H1 (cell line): ENCODE results near the gene TWIST2. TPM values are rescaled to one million over a fixed set of nuclear protein-coding genes. Genes with fewer than 3 reads are reported as not detected.

Source experiments
- CTCF ChIA-PET: fragments of 300-600 bp; sonication (Branson Sonifier 250); formaldehyde crosslinking; loops from one replicate; lab custom pipeline; 2021; ENCODE audit not compliant: partially characterized antibody; lab: Charles Lee
- POLR2A ChIA-PET: fragments of 300-600 bp; sonication (Branson Sonifier 250); formaldehyde crosslinking; loops from one replicate; lab custom pipeline; 2021; ENCODE audit warnings: inconsistent platforms; ENCODE audit not compliant: partially characterized antibody; lab: Charles Lee
- DNase-seq, 2 experiments: peaks; one replicate each; pipeline versions ENCODE4 v3.0.0 to v3.0.0-alpha.2; 2010 to 2022; ENCODE audit warnings: low spot score in 2 of 2, low read depth in 1 of 2, mixed read lengths in 1 of 2
- FAIRE-seq: peaks from 2 replicates; lab custom pipeline; 2011; peaks lifted over from hg19 to GRCh38; lab: Jason Lieb, UNC
- H2AFZ ChIP-seq: 2 replicates; pipeline ENCODE4 v1.8.1; 2012; ENCODE audit warnings: low read length, inconsistent platforms
- H2AK5ac ChIP-seq: 2 replicates; pipeline ENCODE4 v1.6.1; 2013; ENCODE audit warnings: low read depth, low read length
- H2BK120ac ChIP-seq: replicated peaks from 2 replicates; pipeline ENCODE3; 2013; ENCODE audit warnings: low read depth, low read length, inconsistent platforms
- H2BK12ac ChIP-seq: 2 replicates; pipeline ENCODE4 v1.6.1; 2013; ENCODE audit warnings: low read depth, low read length
- H2BK15ac ChIP-seq: 2 replicates; pipeline ENCODE4 v1.6.1; 2013; ENCODE audit warnings: low read length
- H2BK20ac ChIP-seq: 2 replicates; pipeline ENCODE4 v1.6.1; 2013; ENCODE audit warnings: low read length
- H2BK5ac ChIP-seq: 2 replicates; pipeline ENCODE4 v1.6.1; 2013; ENCODE audit warnings: low read depth, low read length
- H3K14ac ChIP-seq: 2 replicates; pipeline ENCODE4 v1.6.1; 2013; ENCODE audit warnings: inconsistent platforms; ENCODE audit not compliant: insufficient read length
- H3K18ac ChIP-seq: 2 replicates; pipeline ENCODE4 v1.6.1; 2013; ENCODE audit warnings: low read length; ENCODE audit errors: extremely low read depth
- H3K23ac ChIP-seq: 2 replicates; pipeline ENCODE4 v1.6.1; 2013; ENCODE audit warnings: inconsistent platforms; ENCODE audit not compliant: insufficient read length
- H3K23me2 ChIP-seq: 2 replicates; pipeline ENCODE4 v1.6.1; 2013; ENCODE audit warnings: low read depth, low read length
- H3K27ac ChIP-seq: 2 replicates; pipeline ENCODE4 v1.6.1; 2011; ENCODE audit warnings: low read depth, low read length, inconsistent platforms
- H3K27me3 ChIP-seq, 4 experiments: replicated peaks in 1 of 4; 1 replicate in 1 of 4; 2 replicates in 3 of 4; pipeline versions ENCODE4 v1.6.1 to v1.8.1; 2011 to 2013; ENCODE audit warnings: low read length in 3 of 4, mild to moderate bottlenecking in 3 of 4, inconsistent platforms in 2 of 4, mixed read lengths in 2 of 4, moderate library complexity in 1 of 4; ENCODE audit not compliant: control insufficient read depth in 3 of 4, insufficient read depth in 3 of 4; ENCODE audit errors: extremely low read depth in 1 of 4
- H3K36me3 ChIP-seq, 4 experiments: 2 replicates each; pipeline versions ENCODE4 v1.6.1 to v1.8.1; 2011 to 2013; ENCODE audit warnings: mild to moderate bottlenecking in 4 of 4, low read length in 3 of 4, moderate library complexity in 2 of 4, control low read depth in 1 of 4, inconsistent platforms in 1 of 4; ENCODE audit not compliant: insufficient read depth in 4 of 4, control insufficient read depth in 2 of 4
- H3K4ac ChIP-seq: replicated peaks from 2 replicates; pipeline ENCODE3; 2013; ENCODE audit warnings: low read length, low read depth, mixed read lengths, inconsistent platforms; ENCODE audit not compliant: insufficient read length
- H3K4me1 ChIP-seq, 4 experiments: replicated peaks in 1 of 4; 1 replicate in 1 of 4; 2 replicates in 3 of 4; pipeline versions ENCODE4 v1.6.1 to v1.8.1; 2011 to 2013; ENCODE audit warnings: low read length in 3 of 4, inconsistent platforms in 2 of 4, mixed read lengths in 1 of 4; ENCODE audit not compliant: insufficient read depth in 4 of 4, control insufficient read depth in 3 of 4
- H3K4me2 ChIP-seq, 2 experiments: 2 replicates each; pipeline versions ENCODE4 v1.6.1 to v1.8.1; 2011 to 2013; ENCODE audit warnings: low read depth in 2 of 2, low read length in 2 of 2, control low read depth in 1 of 2, inconsistent platforms in 1 of 2, mild to moderate bottlenecking in 1 of 2; ENCODE audit not compliant: insufficient read depth in 1 of 2
- H3K4me3 ChIP-seq, 4 experiments: fragments of 200-600, 300-600 bp in 1 of 4; sonication (generic), shearing (Covaris generic), sonication (Bioruptor Twin) in 1 of 4; 2 replicates each; pipeline versions ENCODE4 v1.5.1 to v1.8.1; 2011 to 2016; ENCODE audit warnings: low read length in 4 of 4, low read depth in 3 of 4, control low read depth in 2 of 4, inconsistent platforms in 2 of 4, mild to moderate bottlenecking in 2 of 4, mixed read lengths in 1 of 4, moderate library complexity in 1 of 4; ENCODE audit not compliant: insufficient read depth in 2 of 4; ENCODE audit errors: extremely low read depth in 1 of 4
- H3K56ac ChIP-seq: replicated peaks from 2 replicates; pipeline ENCODE3; 2013; ENCODE audit warnings: low read depth, mild to moderate bottlenecking, mixed read lengths, low read length, inconsistent platforms; ENCODE audit not compliant: insufficient read length
- H3K79me1 ChIP-seq: 2 replicates; pipeline ENCODE4 v1.6.1; 2013; ENCODE audit warnings: low read depth, low read length, control low read depth
- H3K79me2 ChIP-seq, 2 experiments: 2 replicates each; pipeline versions ENCODE4 v1.6.1 to v1.8.1; 2012 to 2013; ENCODE audit warnings: low read length in 2 of 2, mild to moderate bottlenecking in 2 of 2, inconsistent platforms in 1 of 2; ENCODE audit not compliant: insufficient read depth in 2 of 2, control insufficient read depth in 1 of 2
- H3K9ac ChIP-seq, 4 experiments: replicated peaks in 1 of 4; 1 replicate in 1 of 4; 2 replicates in 3 of 4; pipeline versions ENCODE4 v1.6.1 to v1.8.1; 2011 to 2013; ENCODE audit warnings: low read depth in 3 of 4, low read length in 3 of 4, control low read depth in 2 of 4, mild to moderate bottlenecking in 2 of 4, moderate library complexity in 2 of 4, inconsistent platforms in 1 of 4; ENCODE audit errors: extremely low read depth in 1 of 4
- H3K9me3 ChIP-seq, 2 experiments: 2 replicates each; pipeline versions ENCODE4 v1.6.1 to v1.8.1; 2012 to 2013; ENCODE audit warnings: mild to moderate bottlenecking in 2 of 2, moderate library complexity in 2 of 2, control low read depth in 1 of 2, inconsistent platforms in 1 of 2, low read depth in 1 of 2, low read length in 1 of 2, mixed read lengths in 1 of 2; ENCODE audit not compliant: insufficient read depth in 2 of 2
- H4K20me1 ChIP-seq, 2 experiments: replicated peaks in 1 of 2; 2 replicates each; pipeline versions ENCODE3 to v1.8.1; 2011 to 2013; ENCODE audit warnings: inconsistent platforms in 2 of 2, low read length in 2 of 2, mild to moderate bottlenecking in 1 of 2; ENCODE audit not compliant: insufficient read depth in 2 of 2, control insufficient read depth in 1 of 2
- H4K5ac ChIP-seq: 2 replicates; pipeline ENCODE4 v1.6.1; 2013; ENCODE audit warnings: low read length, low read depth, mixed read lengths, inconsistent platforms; ENCODE audit not compliant: insufficient read length
- H4K8ac ChIP-seq: 2 replicates; pipeline ENCODE4 v1.8.0; 2013; ENCODE audit warnings: mild to moderate bottlenecking, moderate library complexity, low read length, inconsistent platforms; ENCODE audit not compliant: insufficient read depth; ENCODE audit errors: extremely low read depth
- H4K91ac ChIP-seq: replicated peaks from 2 replicates; pipeline ENCODE3; 2013; ENCODE audit warnings: low read length, mixed read lengths, inconsistent platforms; ENCODE audit not compliant: insufficient read length
- BACH1 ChIP-seq: IDR thresholded peaks from 2 replicates; pipeline ENCODE4 v1.6.1; 2012; ENCODE audit warnings: low read length, improper control_type of control experiment
- BRCA1 ChIP-seq: IDR thresholded peaks from 2 replicates; pipeline ENCODE4 v1.6.1; 2012; ENCODE audit warnings: low read depth, low read length, improper control_type of control experiment
- CBX5 ChIP-seq: fragments of 300-800, 300-1000 bp; sonication (generic); IDR thresholded peaks from 2 replicates; pipeline ENCODE4 v1.7.1; 2016; ENCODE audit warnings: antibody characterized with exemption, low read length, low read depth
- CTBP2 ChIP-seq: IDR thresholded peaks from 2 replicates; pipeline ENCODE4 v1.7.0; 2011; ENCODE audit warnings: borderline replicate concordance, mild to moderate bottlenecking, moderate library complexity, mixed read lengths, low read length; ENCODE audit not compliant: insufficient read depth, insufficient read length
- CTCF ChIP-seq, 3 experiments: IDR thresholded peaks; 1 replicate in 2 of 3; 2 replicates in 1 of 3; pipeline versions ENCODE4 v1.5.1 to v1.6.1; 2011; ENCODE audit warnings: low read length in 3 of 3, mild to moderate bottlenecking in 3 of 3, inconsistent platforms in 2 of 3, low read depth in 1 of 3, moderate library complexity in 1 of 3; ENCODE audit not compliant: insufficient read depth in 1 of 3; ENCODE audit errors: control extremely low read depth in 1 of 3
- EGR1 ChIP-seq: IDR thresholded peaks from 2 replicates; pipeline ENCODE4 v1.6.1; 2011; ENCODE audit warnings: low read depth, low read length, borderline replicate concordance
- GABPA ChIP-seq: IDR thresholded peaks from 2 replicates; pipeline ENCODE4 v1.6.1; 2011; ENCODE audit warnings: mild to moderate bottlenecking, low read length, moderate library complexity, borderline replicate concordance; ENCODE audit not compliant: insufficient read depth
- HDAC2 ChIP-seq, 2 experiments: fragments of 300-600 bp in 1 of 2; sonication (generic) in 1 of 2; IDR thresholded peaks; 2 replicates each; pipeline ENCODE4 v1.6.1; 2011 to 2012; ENCODE audit warnings: low read depth in 2 of 2, low read length in 2 of 2, mild to moderate bottlenecking in 2 of 2, moderate library complexity in 2 of 2, borderline replicate concordance in 1 of 2, inconsistent platforms in 1 of 2
- JUN ChIP-seq: IDR thresholded peaks from 2 replicates; pipeline ENCODE4 v1.6.1; 2011; ENCODE audit warnings: low read depth, mild to moderate bottlenecking, improper control_type of control experiment, low read length
- MAFK ChIP-seq: IDR thresholded peaks from 2 replicates; pipeline ENCODE4 v1.6.1; 2012; ENCODE audit warnings: low read depth, mild to moderate bottlenecking, improper control_type of control experiment, low read length
- POLR2A ChIP-seq, 2 experiments: IDR thresholded peaks; 1 replicate in 1 of 2; 2 replicates in 1 of 2; pipeline ENCODE4 v1.6.1; 2011; ENCODE audit warnings: low read depth in 2 of 2, low read length in 2 of 2, mild to moderate bottlenecking in 2 of 2; ENCODE audit errors: control extremely low read depth in 1 of 2
- TAF7 ChIP-seq: optimal IDR thresholded peaks from 2 replicates; pipeline ENCODE3; 2011; ENCODE audit warnings: low read depth, mild to moderate bottlenecking, inconsistent platforms, low read length, moderate library complexity, borderline replicate concordance
- WGBS, 2 experiments: shearing (Covaris generic) in 1 of 2; methylation state at CpG; one replicate each; pipeline versions ENCODE4 v1.1.6 to v1.1.7; 2013 to 2015; ENCODE audit warnings: low lambda C conversion rate in 2 of 2, mixed read lengths in 2 of 2, inconsistent platforms in 1 of 2, low coverage in 1 of 2, missing lambda C conversion rate in 1 of 2; ENCODE audit not compliant: insufficient replicate concordance in 2 of 2, insufficient coverage in 1 of 2, insufficient read length in 1 of 2; ENCODE audit errors: extremely low coverage in 1 of 2, missing lambda C conversion rate in 1 of 2; 5-methylcytosine and 5-hydroxymethylcytosine counted together
- polyA plus RNA-seq, 7 experiments: library from polyadenylated mRNA; depleted of rRNA in 3 of 7; stranded (reverse) in 5 of 7; unstranded in 2 of 7; fragments of >200 nt in 5 of 7; fragments of 200-250 nt in 2 of 7; gene quantifications; 1 replicate in 5 of 7; 2 replicates in 1 of 7; 4 replicates in 1 of 7; pipeline versions ENCODE4 v1.2.1 to v1.2.3, GENCODE V29; 2011 to 2013; ENCODE audit warnings: missing spikeins in 2 of 7, mixed read lengths in 2 of 7
- total RNA-seq: library from RNA; stranded (reverse); fragmentation: NEBNext Ultra II Directional; extraction: Animal tissue kit (Norgen Biotek cat#: 25700); gene quantifications from 2 replicates; pipeline ENCODE4 v1.2.1, GENCODE V29; 2021

The TWIST2 gene
- total and polyA plus RNA-seq, 2 of the 8 experiments (the other 6 are each of a cell fraction or from before 2014, with no cell fraction given), result 2.6 to 4.3 TPM

- no peak overlapping the region for H3K14ac ChIP-seq
- no peak overlapping the region for H4K8ac ChIP-seq
- H3K79me1 ChIP-seq, result no peaks in the 10 kb centered on the region
- 85% methylated on average over 13 of the region's 13 CpGs; no CpG with 5 or more reads in 1 of the 2 experiments for WGBS, 2 experiments
- ChIA-PET CTCF (no interaction called here), POLR2A (no interaction called here)
- no peak overlapping the region for H2BK15ac ChIP-seq
- no peak overlapping the region for H3K27ac ChIP-seq
- no peak overlapping the region for H3K4me2 ChIP-seq
- FAIRE-seq (no peak), DNase-seq (no peak)
- no peak overlapping the region for H3K18ac ChIP-seq
- no peak overlapping the region for H2BK120ac ChIP-seq
- H3K4me1 ChIP-seq, result peaks cover 0 to 4% (median 1%) of the 10 kb centered on the region in 4 experiments; a peak in 2 of 7 replicates
- no peak overlapping the region for H4K91ac ChIP-seq
- no peak overlapping the region for H2BK20ac ChIP-seq
- H2AFZ ChIP-seq, result no peak overlapping the region
- H3K79me2 ChIP-seq, result no peaks in the 10 kb centered on the region
- no peak overlapping the region for H2AK5ac ChIP-seq
- H2BK12ac ChIP-seq, result no peak overlapping the region
- no peak overlapping the region for H2BK5ac ChIP-seq
- H4K5ac ChIP-seq, result no peak overlapping the region
- H3K4me3 ChIP-seq, result no peak overlapping the region
- H3K23me2 ChIP-seq, result peaks cover 40% of the 10 kb centered on the region; the same call in 1 of the 2 replicates
- no peak overlapping the region for H3K9ac ChIP-seq
- no peaks in the 10 kb centered on the region; a peak in 1 of 8 replicates for H3K36me3 ChIP-seq
- no peak overlapping the region for H3K4ac ChIP-seq
- no peak overlapping the region for H3K56ac ChIP-seq
- no peaks in the 10 kb centered on the region for H3K9me3 ChIP-seq
- no peaks in the 10 kb centered on the region for H3K27me3 ChIP-seq
- H3K23ac ChIP-seq, result no peak overlapping the region
- peaks cover 0 to 23% of the 10 kb centered on the region in 2 experiments for H4K20me1 ChIP-seq
- TF ChIP-seq CTCF (IDR thresholded peaks at IDR 0.05; ENCODE audit: control extremely low read depth in 1 of 3, insufficient read depth in 1 of 3, low read depth in 1 of 3, low read length in 3 of 3) (no peak), EGR1 (no peak), CTBP2 (no peak), GABPA (no peak), BACH1 (no peak), MAFK (no peak), TAF7 (no peak), JUN (no peak), CBX5 (no peak), BRCA1 (no peak), HDAC2 (IDR thresholded peaks at IDR 0.05; ENCODE audit: borderline replicate concordance in 1 of 2, low read depth in 2 of 2, low read length in 2 of 2) (no peak), POLR2A (IDR thresholded peaks at IDR 0.05; ENCODE audit: control extremely low read depth in 1 of 2, low read depth in 2 of 2, low read length in 2 of 2) (no peak)
These were observed 57.3 kb downstream of the TWIST2 start for GRCh38 chr2:238905224-238905623.
